DOHH2 (cell line): ENCODE results near the gene MPI.

Source experiments
- H3F3A ChIP-seq: fragments of 200-600 bp; sonication (generic), shearing (Covaris generic); 2 replicates; pipeline ENCODE4 v1.6.0; 2016; ENCODE audit warnings: antibody characterized with exemption, mild to moderate bottlenecking; ENCODE audit not compliant: control insufficient read depth, insufficient read depth
- H3K27ac ChIP-seq: fragments of 200-600 bp; sonication (generic); 2 replicates; pipeline ENCODE4 v1.5.1; 2014; ENCODE audit warnings: low read depth, mild to moderate bottlenecking, low read length, moderate library complexity
- H3K27me3 ChIP-seq: fragments of 200-600 bp; sonication (generic); 2 replicates; pipeline ENCODE4 v1.6.1; 2014; ENCODE audit warnings: mild to moderate bottlenecking, low read length, mixed read lengths; ENCODE audit not compliant: control insufficient read depth
- H3K36me3 ChIP-seq: fragments of 200-600 bp; sonication (generic); 2 replicates; pipeline ENCODE4 v1.6.1; 2014; ENCODE audit warnings: mild to moderate bottlenecking, low read length, moderate library complexity, mixed read lengths; ENCODE audit not compliant: control insufficient read depth
- H3K4me1 ChIP-seq: fragments of 200-600 bp; sonication (generic); 2 replicates; pipeline ENCODE4 v1.6.1; 2014; ENCODE audit warnings: mild to moderate bottlenecking, low read length, mixed read lengths; ENCODE audit not compliant: control insufficient read depth
- H3K4me2 ChIP-seq: fragments of 200-600 bp; sonication (generic); 2 replicates; pipeline ENCODE4 v1.6.0; 2014; ENCODE audit warnings: mild to moderate bottlenecking, low read length, moderate library complexity
- H3K4me3 ChIP-seq: fragments of 200-600 bp; sonication (generic); 2 replicates; pipeline ENCODE4 v1.5.1; 2014; ENCODE audit warnings: mild to moderate bottlenecking, low read length, mixed read lengths
- H3K79me2 ChIP-seq: fragments of 200-600 bp; sonication (generic); 2 replicates; pipeline ENCODE4 v1.6.1; 2014; ENCODE audit warnings: mild to moderate bottlenecking, low read length, mixed read lengths; ENCODE audit not compliant: control insufficient read depth
- H3K9me2 ChIP-seq: fragments of 200-600 bp; sonication (generic); replicated peaks from 2 replicates; pipeline ENCODE4 v1.6.1; 2014; ENCODE audit warnings: mild to moderate bottlenecking, low read length, mixed read lengths; ENCODE audit not compliant: control insufficient read depth
- H3K9me3 ChIP-seq: fragments of 200-600 bp; sonication (generic); 2 replicates; pipeline ENCODE4 v1.6.1; 2014; ENCODE audit warnings: antibody characterized with exemption, low read length, mixed read lengths; ENCODE audit not compliant: control insufficient read depth, insufficient read depth
- H4K20me1 ChIP-seq: fragments of 200-600 bp; sonication (generic); 2 replicates; pipeline ENCODE4 v1.6.0; 2014; ENCODE audit warnings: low read depth, mild to moderate bottlenecking, antibody characterized with exemption, low read length, moderate library complexity; ENCODE audit not compliant: control insufficient read depth, insufficient read depth
- EZH2phosphoT487 ChIP-seq: fragments of 200-600 bp; sonication (generic); IDR thresholded peaks from 2 replicates; pipeline ENCODE4 v1.6.1; 2017; ENCODE audit warnings: borderline replicate concordance, mild to moderate bottlenecking, antibody characterized with exemption, low read length, moderate library complexity, mixed read lengths
- TF ChIP-seq, protein P1 (sequence below): fragments of 200-600 bp; sonication (generic); IDR thresholded peaks from one replicate; pipeline ENCODE4 v1.5.1; 2014; ENCODE audit warnings: antibody characterized with exemption, mild to moderate bottlenecking, low read depth, low read length; ENCODE audit not compliant: poor library complexity, severe bottlenecking

Gene MPI

DNA sequence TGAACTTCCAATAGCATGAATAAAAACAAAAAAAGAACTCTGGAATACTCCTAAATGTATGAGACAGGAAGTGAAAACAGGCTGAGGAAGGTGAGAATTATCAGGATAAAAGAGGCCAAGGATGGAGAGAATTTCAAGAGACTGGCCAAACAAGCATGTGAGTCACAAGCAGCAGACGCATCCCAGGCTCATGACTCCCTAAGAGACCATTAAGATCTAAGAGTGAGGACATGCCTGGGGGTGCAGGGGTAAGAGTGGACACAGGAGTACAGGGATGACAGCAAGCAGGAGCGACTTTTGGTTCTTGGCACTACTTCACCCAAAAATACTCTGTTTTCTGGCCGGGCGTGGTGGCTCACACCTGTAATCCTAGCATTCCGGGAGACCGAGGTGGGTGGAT is 23.8 kb upstream of the MPI start:
- Histone ChIP-seq H3K4me3 (no peak overlapping the region), H3K36me3 (peaks cover 42% of the 10 kb centered on the region), H3K4me1 (peaks cover 37% of the 10 kb centered on the region), H3K4me2 (no peak overlapping the region), H3K9me2 (no peaks in the 10 kb centered on the region), H3F3A (peaks cover 11% of the 10 kb centered on the region; the same call in 1 of the 2 replicates), H3K79me2 (peaks cover 77% of the 10 kb centered on the region), H3K27ac (no peak overlapping the region), H3K27me3 (no peaks in the 10 kb centered on the region), H4K20me1 (peaks cover 20% of the 10 kb centered on the region), H3K9me3 (peaks cover 6% of the 10 kb centered on the region; the same call in 1 of the 2 replicates)
- TF ChIP-seq, protein P1, sequence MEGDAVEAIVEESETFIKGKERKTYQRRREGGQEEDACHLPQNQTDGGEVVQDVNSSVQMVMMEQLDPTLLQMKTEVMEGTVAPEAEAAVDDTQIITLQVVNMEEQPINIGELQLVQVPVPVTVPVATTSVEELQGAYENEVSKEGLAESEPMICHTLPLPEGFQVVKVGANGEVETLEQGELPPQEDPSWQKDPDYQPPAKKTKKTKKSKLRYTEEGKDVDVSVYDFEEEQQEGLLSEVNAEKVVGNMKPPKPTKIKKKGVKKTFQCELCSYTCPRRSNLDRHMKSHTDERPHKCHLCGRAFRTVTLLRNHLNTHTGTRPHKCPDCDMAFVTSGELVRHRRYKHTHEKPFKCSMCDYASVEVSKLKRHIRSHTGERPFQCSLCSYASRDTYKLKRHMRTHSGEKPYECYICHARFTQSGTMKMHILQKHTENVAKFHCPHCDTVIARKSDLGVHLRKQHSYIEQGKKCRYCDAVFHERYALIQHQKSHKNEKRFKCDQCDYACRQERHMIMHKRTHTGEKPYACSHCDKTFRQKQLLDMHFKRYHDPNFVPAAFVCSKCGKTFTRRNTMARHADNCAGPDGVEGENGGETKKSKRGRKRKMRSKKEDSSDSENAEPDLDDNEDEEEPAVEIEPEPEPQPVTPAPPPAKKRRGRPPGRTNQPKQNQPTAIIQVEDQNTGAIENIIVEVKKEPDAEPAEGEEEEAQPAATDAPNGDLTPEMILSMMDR: no peak
- TF ChIP-seq EZH2phosphoT487: no peak

DNA sequence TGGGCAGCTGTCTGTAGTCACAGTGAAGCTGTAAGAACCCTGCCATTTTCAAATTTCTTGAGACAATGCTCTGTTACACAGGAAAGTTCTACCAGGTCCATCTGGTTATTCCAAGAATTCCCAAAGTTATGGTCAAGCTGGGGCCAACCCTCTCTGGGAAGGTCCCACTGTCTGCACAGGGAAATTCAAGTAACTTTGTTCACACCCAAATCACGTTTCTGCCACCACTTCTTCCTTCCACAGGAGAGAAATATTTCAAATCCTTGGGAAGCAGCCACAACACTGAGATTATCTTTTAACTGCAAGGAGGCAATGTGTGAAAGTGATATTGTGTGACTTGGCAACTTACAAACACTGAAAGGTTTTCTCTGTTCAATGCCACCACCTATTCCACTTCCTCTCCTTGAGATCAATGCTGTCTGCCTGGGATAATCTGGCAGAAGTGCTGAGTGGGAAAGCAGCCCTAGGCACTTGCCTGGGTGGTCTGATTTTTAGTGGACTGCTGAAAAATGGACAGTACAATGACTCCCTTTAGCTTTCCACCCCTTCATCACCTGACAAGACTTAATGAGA is 22.3 kb upstream of the MPI start:
- Histone ChIP-seq H3K27me3 (no peaks in the 10 kb centered on the region), H4K20me1 (peaks cover 25% of the 10 kb centered on the region), H3K79me2 (peaks cover 86% of the 10 kb centered on the region), H3K9me2 (no peaks in the 10 kb centered on the region), H3K4me2 (no peak overlapping the region), H3K9me3 (peaks cover 6% of the 10 kb centered on the region; the same call in 1 of the 2 replicates), H3K4me3 (no peak overlapping the region), H3K27ac (no peak overlapping the region), H3K36me3 (peaks cover 45% of the 10 kb centered on the region), H3K4me1 (peaks cover 51% of the 10 kb centered on the region), H3F3A (peaks cover 12% of the 10 kb centered on the region; the same call in 1 of the 2 replicates)
- no peak for TF ChIP-seq EZH2phosphoT487
- TF ChIP-seq, protein P1: no peak

DNA sequence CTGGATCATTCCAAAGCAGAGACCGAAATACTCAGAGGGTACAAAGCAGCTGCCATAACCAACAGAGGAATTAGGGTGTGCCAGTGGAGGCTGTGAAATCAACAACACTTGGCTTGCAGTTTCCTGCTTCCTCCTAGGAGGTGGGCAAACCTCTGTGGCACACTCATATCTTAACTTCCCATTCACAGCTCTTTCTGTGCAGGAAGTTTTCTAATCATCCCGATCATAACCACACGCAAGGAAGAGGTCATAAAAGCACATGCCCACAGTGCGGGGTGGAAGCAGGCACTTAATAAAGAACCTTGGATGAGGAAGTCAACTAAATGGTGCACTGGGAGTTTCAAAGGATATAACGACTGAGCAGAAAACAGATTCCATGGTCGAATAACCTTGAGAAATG is 21.8 kb upstream of the MPI start:
- no peak overlapping the region for H3K4me3 ChIP-seq
- peaks cover 51% of the 10 kb centered on the region for H3K4me1 ChIP-seq
- peaks cover 45% of the 10 kb centered on the region for H3K36me3 ChIP-seq
- no peak overlapping the region for H3K4me2 ChIP-seq
- TF ChIP-seq, protein P1: no peak
- TF ChIP-seq EZH2phosphoT487: no peak
- H3K9me2 ChIP-seq: no peaks in the 10 kb centered on the region
- peaks cover 26% of the 10 kb centered on the region for H4K20me1 ChIP-seq
- peaks cover 6% of the 10 kb centered on the region; the same call in 1 of the 2 replicates for H3K9me3 ChIP-seq
- peaks cover 12% of the 10 kb centered on the region; the same call in 1 of the 2 replicates for H3F3A ChIP-seq
- no peaks in the 10 kb centered on the region for H3K27me3 ChIP-seq
- H3K79me2 ChIP-seq: peaks cover 89% of the 10 kb centered on the region
- H3K27ac ChIP-seq: no peak overlapping the region
